GM19397 (cell line): ENCODE measurements around the gene EOGT.

Experiments
- ATAC-seq: cut with Tn5 transposase; IDR thresholded peaks from one replicate; pipeline ENCODE4 v1.9.1; 2021; ENCODE audit warnings: mild to moderate bottlenecking, moderate library complexity; ENCODE audit not compliant: unreplicated experiment

EOGT gene

DNA sequence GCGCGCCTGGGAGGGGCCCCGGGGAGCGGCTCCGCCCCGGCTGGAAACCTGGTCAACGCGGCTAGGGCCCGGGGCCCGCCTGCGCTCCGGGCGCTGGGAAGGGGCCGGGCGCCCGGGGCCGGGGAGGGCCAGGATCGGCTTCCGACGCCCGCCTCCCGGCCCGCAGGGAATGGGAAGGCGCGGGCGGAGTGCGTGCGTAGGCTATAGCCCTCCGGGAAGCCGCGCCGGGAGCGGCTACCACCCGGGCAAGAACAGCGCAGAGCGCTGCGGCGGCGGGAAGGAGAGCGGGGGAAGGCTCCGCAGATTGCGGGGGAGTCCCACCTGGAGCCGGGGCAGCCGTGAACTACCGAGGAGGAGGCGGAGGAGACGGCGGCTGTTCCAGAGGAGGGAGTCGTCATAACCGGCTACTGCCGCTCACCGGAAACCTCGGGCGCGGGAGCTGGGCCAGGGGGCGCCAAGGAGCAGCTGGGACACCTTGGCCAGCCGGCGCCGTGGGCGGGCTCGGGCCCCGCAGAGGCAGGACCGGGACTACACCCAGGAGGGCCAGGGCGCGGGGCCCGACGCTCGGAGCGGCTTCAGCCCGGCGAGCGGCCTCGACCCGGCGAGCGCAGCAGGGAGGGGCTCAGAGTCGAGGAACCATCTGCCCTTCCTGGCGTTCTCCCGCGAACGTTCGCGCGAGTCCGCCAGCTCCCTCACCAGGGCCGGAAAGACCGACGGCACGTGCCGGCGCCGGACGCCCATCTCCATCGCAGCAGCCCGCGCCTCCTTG, at the start of gene EOGT:
Gene EOGT (minus strand): TSS at position 432 of the 769 bp plus-strand sequence. CDS start 3,838 bp downstream, outside the sequence.
- peak; percentile 91 for ATAC-seq

DNA sequence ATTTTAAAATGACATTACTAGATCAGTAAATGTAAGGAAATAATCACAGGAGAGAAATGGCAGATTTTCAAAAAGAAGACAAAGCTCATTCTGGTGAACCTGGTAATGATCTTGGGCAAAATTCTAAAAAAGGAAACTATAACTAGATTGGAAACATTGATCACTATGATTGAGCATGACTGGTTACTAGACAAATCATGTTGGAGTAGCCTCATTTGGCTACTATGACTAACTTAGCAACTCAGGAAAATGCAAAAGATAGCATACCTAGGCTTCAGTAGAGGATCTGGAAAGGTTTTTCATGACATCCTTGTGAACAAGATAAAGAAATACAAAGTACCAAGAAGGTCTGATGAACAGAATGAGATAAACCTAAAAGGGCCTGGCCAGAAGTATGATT, 46.2 kb upstream of the EOGT start:
- no peak for ATAC-seq

DNA sequence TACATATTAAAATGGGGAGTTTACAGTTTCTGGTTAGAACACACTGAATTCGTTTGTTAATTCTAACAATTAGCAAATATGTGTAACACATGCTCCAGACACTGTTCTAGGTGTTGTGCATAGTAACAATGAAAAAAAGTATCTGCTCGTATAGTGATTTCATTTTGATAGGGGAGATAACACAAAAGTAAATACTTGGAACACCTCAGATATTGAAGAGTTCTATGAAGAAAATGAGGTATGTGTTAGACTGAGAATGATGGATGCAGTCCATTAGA, 45.4 kb upstream of the EOGT start:
- ATAC-seq = no peak

DNA sequence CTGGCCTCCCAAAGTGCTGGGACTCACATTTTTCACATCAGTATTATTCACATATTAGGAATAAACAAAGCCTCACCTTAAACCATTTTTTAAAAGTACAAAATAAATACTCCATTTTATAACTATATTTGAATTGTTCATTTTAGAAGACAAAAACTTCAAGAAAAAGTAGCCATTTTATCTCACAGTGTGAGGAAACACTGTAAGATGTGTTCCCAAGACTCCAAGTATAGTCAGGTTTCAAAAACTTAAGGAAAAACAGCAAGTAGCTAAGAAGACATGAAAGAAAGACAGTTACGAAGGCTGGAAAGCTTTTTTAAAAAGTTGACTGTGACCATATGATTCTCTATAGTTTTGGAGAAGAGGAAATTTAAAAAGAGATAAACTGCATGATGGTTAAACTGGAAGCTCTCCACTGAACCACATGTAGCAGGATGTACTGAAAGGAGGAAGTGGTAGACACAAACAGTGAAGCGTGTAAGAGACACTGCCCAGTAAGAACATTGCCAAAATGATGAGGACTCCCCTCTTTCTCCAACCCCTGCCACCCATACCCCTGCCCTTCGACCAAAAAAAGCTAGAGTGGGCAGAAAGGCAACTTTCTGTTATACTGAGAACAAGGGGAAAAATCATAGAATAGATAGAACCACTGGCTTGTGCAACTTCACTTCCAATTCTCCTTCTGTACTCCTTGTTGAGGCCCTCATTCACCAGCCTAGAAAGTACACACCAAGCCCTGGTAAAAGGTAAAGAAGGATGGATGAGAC, 44.9 kb upstream of the EOGT start:
- peak; percentile 97 for ATAC-seq

DNA sequence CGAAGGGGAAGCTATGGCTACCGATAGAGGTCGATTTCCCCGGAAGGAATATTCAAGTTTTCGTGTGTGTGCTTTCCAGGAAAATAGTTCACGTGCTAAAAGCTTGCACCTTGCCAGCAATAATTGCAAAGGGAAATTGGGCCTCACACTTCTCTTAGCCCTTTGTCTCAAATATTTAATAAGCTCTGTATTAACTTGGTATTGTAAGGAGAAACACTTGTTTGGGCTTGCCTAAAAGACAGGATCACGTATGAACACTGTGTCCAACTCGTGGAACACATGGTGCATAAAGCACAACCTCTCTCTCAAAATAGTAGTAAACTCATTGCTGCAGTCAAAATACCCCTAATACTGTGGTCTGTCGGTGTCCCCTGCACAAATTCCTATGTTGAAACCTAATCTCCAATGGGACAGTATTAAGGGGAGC, 39.0 kb upstream of the EOGT start:
- no peak for ATAC-seq

DNA sequence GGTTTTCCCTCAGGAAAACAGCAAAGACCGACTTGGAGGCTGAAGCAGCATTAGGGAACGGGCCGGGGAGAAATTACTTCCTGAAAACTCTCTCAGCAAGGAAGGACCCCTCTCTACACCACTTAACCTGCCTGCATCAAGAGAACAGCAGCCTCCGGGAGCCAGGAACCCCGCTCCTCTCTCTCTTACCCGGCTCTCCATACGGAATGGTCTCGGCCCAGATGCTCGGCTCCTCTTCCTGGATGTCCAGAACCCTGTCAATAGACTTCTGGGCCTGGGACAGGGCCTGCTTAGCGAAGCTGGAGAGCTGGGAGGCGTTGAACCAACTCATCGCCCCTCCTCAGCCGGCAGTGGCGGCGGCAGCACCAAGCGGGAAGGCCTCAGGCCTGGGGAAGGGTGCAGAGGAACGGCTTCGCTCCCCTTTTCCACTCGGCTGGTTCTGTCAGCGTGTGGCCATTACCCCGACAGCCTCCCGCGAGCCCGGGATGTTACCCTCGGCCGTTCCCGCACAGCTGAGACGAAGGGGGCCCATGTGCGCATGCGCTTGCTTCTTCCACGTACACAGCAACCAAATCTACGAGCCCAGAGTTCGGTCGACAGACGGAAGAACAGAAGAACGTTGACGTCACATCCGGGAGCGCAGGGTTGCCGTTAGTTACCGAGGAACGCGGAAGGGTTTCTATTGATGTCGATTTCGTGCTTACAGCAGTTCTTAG, 38.4 kb upstream of the EOGT start, which contains the start of gene TMF1:
Gene TMF1 (minus strand): TSS at position 578 of the 716 bp plus-strand sequence. CDS start 247 bp downstream, at position 331.
- peak; percentile 97 for ATAC-seq

DNA sequence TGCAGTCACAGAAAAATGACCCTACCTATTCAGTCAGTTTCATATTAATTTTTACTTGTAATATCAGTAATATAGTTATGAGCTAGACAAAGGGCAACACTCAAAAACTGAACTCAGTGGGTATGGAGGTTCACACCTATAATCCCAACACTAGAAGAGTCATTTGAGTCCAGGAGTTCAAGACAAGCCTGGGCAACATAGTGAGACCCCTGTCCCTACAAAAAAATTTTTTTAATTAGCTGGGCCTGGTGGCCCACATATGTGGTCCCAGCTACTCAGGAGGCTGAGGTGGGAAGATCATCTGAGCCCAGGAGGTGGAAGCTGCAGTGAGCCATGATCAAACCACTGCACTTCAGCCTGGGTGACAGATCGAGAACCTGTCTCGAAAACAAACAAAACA, 35.5 kb upstream of the EOGT start:
- no peak for ATAC-seq

DNA sequence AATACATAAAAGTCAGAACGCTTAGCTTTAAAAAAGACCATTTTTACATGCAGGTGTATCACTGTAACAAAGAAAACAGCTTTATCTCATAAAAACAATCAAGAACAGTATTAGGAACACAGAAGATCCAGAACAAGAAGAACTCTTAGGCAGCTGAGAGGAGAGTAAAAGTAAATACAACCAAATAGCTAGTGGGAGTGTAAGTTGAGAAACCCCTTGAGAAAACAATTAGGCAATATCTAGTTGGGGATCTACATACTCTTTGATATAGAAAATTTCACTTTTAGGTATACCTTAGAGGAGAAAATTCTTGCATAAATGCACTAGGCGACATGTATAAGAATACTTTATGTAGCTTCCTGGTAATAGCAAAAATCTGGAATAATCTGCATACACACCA, 31.1 kb upstream of the EOGT start:
- no peak for ATAC-seq

DNA sequence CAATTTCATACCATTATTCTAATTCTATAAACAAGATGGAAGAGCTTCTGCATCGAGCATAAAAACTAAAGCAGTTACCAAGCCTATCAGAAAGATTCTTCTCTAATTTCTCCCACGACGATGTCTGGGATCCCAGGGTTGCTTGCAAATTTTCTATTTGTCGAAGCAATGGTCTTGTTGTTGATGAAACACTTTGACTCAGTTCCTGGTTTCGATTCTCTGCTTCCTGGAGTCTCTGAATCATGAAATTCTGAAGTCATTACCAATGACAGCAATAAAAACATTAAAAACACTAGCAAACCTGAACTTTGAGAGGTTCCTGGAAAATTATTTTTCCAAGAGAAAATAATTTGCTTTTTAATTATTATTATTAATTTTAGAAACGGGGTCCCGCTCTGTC, 20.0 kb upstream of the EOGT start:
- no peak for ATAC-seq

DNA sequence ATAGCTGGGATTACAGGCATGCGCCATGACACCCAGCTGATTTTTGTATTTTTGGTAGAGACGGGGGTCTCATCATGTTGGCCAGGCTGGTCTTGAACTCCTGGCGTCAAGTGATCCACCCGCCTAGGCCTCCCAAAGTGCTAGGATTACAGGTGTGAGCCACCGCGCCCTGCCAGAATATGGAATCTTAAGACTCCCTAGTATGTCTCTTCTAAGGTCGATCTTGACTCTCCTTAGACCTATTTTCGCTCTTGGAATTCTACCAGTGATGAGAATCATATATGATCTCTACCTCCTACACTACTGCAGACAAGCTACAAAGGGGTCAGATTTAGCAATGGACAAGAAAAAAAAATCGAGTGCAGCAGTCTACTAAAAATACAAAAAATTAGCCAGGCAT, 19.3 kb upstream of the EOGT start:
- ATAC-seq = no peak

DNA sequence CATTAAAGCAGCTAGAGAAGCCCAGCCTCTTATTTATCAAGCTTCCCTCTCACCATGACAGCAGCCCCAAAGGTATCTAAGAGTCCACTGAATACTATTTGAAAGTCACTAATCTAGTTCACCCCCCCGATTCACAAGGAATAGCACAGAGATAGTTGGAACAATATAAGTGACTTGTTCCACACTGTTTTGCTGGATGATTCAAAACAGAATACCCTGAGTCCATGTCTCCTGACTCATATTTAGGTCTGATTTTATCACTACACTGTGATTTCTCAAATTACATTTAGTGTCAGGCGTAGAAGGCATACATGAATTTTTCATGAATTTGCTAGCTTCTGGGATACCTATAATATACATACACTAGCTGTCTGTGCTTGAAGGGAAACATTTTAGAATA, 18.7 kb upstream of the EOGT start:
- ATAC-seq = no peak

DNA sequence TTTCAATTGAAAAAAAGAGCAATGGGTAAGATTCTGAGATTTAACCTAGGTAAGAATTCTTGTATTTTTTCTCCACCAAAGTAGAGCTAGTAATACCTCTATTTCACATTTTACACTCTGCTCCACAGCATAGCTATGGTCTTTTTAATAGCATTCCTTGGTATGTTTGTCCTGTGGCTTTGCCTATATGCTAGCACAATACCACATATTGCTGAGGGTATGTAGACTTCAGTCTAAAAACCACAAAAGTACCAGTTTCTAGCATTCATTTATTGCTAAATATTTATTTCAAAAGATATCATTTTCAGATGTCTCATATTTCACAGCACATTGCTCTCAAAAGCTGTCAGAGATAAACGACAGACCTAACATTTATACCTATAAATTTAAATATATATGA, 18.2 kb upstream of the EOGT start:
- ATAC-seq = no peak

DNA sequence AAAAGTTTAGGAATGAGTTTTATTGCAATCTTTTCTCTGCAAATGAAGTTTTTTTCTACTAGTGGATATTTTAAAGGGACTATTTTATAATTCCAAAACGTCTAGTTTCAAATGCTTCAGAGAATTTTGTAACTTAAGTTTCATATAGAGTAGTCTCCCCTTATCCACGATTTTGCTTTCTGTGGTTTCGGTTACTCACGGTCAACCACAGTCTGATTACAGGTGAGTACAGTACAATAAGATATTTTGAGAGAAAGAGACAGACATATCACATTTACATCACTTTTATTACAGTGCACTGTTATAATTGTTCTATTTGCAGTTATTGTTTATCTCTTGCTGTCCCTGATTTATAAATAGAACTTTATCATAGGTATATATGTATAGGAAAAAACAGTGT, 7.4 kb upstream of the EOGT start:
- no peak for ATAC-seq

DNA sequence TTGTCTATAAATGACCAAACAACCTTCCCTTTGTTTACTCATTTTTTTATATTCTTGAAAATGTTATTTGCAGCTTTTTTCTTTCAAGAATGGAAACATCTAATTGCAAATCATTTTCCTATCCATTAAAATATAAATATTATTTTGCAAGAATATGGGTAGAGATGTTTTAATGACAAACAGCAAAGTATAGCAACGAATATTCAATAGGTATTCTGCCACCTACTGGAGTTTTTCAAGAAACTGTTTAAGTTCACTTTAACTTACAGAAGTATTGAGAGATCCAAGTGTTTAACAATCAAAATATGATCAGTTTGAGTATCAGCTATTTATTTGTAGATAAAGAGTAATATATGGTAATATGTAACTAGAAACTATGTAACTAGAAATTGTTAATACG, 6.9 kb upstream of the EOGT start:
- no peak for ATAC-seq

DNA sequence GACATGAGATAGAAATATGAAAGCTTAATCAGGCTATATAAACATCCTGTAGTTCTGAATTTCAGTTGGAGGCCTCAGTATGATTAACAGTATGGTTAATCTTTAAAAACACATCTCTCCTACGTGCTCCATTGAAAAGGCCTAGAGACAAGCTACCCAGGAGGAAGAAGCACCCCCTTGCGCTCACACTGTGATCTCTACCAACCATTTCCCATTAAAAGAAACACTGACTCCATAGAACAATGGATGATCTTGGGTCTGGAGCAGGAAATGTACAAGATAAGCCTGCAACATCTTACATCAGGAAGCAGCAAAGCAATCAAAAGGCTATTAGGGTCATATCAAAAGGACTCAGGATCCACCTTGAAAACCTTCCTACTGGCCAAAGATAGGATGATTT, 3.4 kb upstream of the EOGT start:
- ATAC-seq = no peak

DNA sequence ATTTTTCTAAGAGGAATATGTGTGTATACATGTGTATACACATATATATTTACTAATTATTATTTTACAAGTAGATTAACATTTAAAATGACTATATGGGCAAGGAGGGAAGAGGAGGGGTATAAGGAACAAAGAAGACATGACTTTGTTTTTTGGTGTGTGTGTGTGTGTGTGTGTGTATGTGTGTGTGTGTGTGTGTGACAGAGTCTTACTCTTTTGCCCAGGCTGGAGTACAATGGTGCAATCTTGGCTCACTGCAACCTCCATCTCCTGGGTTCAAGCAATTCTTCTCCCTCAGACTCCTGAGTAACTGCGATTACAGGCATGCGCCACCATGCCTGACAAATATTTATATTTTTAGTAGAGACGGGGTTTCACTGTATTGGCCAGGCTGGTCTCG, 2.6 kb upstream of the EOGT start:
- no peak for ATAC-seq

DNA sequence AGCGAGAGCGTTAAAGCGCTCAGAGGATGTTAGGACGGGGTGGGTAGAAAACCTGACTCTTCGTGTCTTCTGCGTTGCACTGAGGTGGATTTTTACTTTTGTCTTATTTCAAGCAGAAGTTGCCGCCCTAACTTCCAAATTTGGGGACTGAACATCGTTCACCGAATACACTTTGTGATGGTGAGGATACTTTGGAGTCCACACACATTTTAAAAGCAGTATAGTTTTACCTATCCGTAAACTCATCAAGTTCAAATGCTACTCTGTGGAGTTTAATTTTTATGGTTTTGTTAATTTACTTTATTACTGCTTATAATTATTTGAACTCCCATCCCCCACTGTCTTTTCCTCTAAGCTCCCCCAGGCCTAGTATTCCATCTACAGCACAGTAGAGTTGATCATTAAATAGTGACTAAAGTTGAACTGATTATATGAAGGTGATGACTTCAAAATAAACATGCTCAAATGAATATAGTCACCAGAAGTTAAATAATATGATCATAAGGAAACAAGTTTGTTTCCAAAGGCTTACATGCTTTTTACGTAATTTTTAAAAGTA, 617 bp upstream of the EOGT start:
- no peak for ATAC-seq

DNA sequence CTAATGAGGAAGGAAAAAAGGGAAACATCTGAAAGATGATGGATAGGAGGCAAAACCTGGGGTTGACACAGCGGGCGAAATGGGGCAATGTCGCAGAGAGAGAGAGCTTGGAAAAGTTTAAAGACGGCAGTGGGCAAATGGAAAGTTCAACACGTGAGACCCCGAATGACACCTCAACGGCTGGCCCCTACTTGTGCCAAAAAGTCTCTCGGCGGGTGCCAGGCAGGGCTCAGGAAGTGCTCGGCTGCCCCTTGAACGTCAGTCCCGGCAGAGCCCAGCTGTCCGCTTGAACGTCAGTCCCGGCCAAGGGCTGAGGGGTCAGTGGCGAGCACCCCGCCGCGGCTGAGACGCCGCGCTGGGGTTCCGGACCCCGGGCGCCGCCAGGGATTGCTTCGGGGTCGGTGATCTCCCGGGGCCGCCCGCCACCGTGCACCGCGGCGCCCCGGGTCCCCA, 658 bp downstream of the EOGT start:
- ATAC-seq = peak; percentile 43

DNA sequence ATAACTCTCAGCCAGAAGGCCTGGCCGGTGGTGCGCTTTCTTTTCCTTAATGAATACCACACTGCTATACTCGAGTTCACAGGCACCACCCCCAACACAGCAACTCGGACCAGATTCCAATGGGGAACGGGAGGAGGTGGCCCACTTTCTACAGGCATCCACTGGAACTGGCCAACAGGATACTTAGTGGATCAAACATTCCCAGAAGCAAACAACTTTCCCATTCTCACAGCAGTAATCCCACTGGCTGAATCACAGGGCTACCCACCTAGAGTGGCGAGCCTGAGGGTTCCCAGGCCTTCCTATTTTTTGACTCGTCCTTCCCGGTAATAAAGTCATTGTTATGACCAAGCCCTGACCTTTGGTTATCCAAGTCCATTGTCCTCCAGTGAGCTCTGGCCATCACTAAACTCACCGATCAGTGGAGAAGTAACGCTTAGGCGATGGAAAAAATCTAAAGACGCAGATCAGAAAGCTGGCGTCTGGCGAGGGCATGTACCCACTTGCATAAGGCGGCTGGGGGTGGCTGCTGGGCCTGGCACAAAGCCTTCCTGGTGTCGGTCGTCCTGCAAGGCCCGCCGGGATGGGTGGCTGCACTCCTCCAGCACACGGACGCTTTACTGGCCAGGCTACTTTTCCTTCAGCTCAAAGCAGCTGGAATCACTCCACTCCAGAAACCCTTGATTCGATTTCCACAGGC, 1.2 kb downstream of the EOGT start:
- ATAC-seq = no peak

DNA sequence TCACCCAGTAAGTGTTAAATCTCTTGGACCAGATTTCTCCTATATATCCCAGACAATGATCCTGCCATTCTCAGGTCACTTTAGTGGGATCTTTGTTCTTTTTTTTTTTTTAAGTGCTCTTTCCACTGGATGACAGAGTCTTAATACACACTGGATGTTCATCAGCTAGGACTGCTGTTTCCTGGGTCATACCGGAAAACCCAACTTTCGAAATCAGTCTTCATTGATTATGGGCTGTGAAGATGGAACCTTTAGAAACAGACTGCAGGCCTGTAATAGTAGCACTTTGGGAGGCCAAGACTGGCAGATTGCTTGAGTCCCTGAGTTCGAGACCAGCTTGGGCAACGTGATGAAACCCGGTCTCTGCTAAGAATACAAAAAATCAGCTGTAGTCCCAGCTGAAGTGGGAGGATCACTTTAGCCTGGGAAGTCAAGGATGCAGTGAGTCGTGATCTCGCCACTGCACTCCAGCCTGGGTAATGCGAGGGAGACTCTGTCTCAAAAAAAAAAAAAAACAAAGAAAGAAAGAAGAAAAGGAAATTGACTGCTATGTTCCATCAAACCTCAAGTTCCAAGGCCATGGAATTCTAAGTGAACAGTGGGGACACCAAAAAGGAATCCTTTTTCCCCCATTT, 2.3 kb downstream of the EOGT start:
- ATAC-seq = no peak
